TTC549 (cell line): ENCODE measurements around the gene CNTN3.

Experiments
- FAIRE-seq: peaks from 2 replicates; lab custom pipeline; 2012; peaks lifted over from hg19 to GRCh38; lab: Jason Lieb, UNC

Gene CNTN3

GRCh38 chr3:74614107-74614967 is at the start of gene CNTN3:
Gene CNTN3, minus strand, starts transcription at chr3:74614659. Its CDS starts 93,547 bp downstream, at chr3:74521112.
- FAIRE-seq: no peak

DNA sequence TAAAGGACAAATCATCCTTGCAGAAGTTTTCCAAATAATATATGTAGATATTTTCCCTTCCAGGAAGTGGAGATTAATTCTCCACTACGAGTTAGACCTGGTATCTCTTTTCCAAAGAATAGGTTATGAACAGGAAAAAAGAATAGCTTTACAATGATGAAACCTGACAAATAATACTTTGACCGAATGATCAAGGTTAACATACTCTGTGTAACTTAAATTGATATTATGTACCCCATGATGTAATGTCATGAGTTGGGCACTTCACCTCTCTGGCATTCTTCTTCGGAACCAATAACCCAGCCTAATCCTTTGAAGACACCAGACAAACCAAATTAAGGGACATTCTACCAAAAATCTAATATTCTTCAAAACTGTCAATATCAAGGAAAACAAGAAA is 48.7 kb upstream of the CNTN3 start:
- no peak for FAIRE-seq

DNA sequence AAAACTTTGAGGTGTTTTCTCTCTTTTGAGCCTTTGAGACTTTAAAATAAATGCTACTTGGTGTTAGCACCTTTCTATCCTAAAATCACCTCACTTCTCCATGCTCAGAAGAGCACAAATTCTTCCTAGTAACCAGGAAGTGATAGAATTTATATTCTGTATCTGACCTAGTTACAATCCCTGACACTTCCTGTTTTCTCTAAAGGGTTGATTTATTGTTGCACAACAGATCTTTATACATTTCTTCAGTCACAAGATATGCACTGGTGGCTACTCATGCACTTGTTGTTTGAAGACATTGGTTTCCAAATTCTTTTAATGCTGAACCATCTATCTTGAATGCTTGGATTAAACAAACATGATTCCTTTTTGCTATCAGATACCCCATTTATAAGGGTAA is 47.2 kb upstream of the CNTN3 start:
- no peak for FAIRE-seq

GRCh38 chr3:74651885-74652284 is 37.4 kb upstream of the CNTN3 start:
- no peak for FAIRE-seq

- FAIRE-seq: no peak
These were observed 36.8 kb upstream of the CNTN3 start for GRCh38 chr3:74651292-74651691.

DNA sequence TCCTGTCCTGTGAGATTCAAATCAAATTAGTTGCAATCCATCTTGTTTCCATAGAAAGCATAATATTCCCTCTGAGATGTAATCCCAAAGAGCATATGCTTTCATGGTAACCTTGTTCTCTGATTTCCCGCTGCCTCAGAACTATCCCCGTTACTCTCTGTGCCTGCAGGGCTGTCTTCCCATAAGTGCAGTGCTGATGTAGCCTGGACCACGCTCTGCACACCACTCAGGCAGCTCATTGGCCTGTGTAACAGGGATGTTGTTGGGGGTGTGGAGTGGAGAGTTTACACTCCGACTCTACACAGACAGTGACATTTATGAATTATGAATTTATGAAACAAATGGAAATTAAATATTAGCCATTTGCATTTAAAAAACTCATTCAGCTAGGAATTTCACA is 33.6 kb upstream of the CNTN3 start:
- FAIRE-seq: no peak

GRCh38 chr3:74646094-74646493 is 31.6 kb upstream of the CNTN3 start:
- FAIRE-seq: no peak

- FAIRE-seq: no peak
These were observed 29.2 kb upstream of the CNTN3 start for GRCh38 chr3:74643636-74644035.

DNA sequence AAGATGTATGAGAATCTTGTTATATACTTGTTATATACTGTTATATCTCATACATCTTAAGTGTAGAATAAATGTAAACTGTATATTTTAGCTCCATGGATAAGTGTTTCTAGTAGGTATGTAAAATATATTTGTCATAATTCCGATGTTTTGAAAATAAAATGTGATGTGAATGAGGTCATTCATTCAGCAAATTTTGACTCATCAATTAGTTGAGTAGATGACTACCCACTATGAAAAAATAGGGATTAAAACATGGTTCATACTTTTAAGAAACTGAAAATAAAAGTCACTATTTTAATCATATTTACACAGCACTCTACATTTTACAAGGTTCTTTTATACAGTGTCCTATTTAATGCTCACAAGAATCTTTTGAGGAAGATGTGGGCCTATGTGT is 28.4 kb upstream of the CNTN3 start:
- FAIRE-seq: no peak

DNA sequence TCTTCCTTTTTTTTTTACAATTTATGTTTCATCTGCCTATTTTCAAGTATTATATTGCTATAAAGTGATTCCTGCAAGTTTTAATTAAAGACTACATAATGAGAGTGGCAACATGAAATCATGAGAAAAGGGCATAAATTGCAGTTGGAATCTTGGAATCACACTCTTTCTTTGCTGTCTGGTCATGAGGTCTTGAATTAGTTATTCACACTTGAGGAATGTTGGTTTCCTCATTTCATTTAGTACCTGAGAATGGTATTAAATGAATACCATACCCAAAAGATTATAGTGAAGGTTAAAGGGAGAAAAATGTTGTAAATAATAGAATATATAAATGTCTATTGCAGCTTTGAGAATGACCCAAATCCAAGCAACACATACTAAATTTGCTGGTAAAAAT is 25.8 kb upstream of the CNTN3 start:
- no peak for FAIRE-seq

DNA sequence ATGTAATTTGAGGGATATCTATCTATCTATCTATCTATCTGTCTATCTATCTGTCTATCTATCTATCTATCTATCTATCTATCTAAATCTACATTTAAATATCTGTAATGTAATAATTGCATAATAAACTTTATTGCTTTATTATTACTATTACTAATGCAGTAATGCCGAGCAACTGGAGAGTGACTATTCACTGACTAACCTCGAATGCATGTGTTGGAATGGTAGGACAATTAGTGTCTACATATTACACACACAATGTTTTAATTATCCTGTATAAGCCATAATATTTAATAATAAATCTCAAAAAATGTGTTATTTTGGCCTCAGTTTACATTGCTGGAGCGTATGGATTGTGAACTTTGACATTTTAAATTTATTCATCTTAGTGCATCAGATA is 25.2 kb upstream of the CNTN3 start:
- no peak for FAIRE-seq

DNA sequence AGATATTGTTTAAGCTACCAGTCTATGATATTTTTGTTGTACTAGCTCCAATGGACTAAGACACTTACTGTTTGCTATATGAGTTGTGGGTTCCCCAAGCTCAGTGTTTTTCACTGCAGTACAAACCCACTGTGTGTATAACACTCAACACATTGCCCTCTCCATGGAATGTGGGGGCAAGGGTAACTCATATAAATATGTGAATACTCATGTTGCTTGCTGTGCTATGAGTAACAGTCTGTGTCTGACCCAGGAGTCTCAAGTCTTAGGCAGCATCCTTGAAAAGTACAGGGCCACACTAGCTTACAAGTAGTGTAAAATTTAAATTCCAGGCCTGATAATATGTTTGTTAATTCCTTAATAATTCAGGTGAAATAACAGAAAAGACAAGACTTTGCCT is 22.5 kb upstream of the CNTN3 start:
- FAIRE-seq: no peak

GRCh38 chr3:74633021-74633420 is 18.6 kb upstream of the CNTN3 start:
- FAIRE-seq: no peak

DNA sequence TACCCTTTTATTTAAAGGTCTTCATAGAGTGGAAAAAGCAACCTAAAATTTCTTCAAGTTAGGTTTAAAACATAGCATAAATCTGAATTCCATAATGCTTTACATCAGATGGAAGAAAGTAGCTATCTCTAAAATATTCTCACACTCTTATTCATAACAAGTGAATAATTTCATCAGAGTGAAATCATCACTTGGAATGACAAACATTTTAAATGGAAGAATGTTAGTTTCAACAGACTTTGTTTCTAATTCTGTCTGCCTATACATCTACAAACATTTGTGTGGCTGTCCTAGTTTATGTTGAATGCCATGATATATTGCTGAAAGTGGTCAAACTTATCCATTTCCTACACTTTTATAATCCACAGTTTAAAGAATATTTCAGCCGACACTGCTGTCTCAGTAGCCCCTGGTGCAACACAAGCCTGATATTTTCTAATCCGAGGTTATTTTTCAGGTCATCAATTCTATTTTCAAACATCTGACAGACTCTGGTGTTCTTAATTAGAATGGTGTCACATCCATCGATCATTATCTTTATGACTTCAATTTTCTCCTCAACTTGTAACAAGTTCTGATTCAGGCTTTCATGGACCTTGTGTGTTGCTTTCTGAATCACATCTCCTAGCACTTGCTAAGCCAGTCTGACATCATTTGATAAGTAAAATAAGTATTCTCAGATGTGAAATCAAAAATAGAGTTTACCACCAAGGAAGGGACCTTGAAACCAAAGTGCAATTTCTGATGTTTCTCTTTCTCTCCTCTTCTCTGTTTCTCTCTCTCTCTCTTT is 17.1 kb upstream of the CNTN3 start:
- FAIRE-seq: no peak

DNA sequence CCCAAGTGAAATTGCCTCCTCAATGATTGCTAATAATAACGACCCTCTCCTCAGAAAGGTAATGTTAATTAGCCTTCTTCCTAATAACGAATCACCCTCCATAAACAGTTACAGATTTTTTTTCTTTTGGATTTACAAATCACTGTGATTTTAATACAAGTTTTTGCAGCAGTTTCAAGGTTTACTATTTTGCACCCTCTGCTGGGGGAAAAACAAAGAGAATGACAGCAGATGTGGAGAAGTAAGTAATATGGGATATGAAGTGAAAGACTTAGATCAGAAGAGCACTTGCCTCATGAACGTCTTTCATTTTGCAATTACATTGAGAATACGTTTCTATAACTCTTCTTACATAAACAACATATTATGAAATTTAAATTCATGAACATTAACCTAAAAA is 16.1 kb upstream of the CNTN3 start:
- FAIRE-seq: no peak

GRCh38 chr3:74626011-74626410 is 11.6 kb upstream of the CNTN3 start:
- FAIRE-seq: no peak

DNA sequence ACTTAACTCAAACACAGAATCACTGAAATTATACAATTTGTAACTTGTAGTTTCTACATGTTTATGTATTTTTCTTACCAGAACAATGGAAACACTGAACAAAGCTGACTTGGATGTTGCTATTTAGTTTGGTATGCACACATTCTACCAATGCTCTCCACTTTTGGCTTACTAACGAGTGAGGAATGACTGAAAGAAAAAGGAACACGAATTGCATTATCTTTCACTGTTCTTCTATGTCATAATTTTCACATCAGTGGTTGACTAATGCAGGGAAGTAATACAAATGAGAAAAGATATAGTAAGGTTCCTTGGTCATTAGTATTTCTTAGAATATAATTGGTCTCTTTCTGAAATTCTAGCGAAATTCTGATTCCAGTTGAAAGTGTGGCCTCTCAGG is 9.8 kb upstream of the CNTN3 start:
- no peak for FAIRE-seq

DNA sequence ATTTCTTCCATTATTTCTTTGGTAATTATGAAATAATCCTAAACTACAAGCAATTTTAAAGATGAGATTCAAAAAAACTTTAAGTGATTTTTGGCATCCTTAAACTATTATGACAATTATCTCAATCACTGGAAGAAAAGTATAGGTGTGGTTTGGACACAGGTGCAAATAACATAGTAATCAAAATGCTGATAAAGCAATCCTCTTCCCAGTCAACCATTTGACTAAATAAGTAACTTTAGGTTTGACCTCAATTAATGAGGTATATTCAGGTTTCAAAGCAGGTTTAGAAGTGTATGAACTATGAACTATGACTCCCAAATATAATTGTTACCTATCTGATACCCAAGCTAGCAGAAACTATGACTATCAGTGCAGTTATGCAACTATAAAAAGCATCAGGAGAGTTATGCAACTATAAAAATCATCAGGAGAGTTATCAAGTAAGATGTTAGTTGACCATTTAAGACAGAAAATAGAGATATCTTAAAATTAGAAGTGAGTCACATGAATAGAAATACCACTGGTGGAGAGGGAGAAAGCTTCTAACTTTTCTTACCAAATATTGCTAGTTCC is 8.9 kb upstream of the CNTN3 start:
- no peak for FAIRE-seq

DNA sequence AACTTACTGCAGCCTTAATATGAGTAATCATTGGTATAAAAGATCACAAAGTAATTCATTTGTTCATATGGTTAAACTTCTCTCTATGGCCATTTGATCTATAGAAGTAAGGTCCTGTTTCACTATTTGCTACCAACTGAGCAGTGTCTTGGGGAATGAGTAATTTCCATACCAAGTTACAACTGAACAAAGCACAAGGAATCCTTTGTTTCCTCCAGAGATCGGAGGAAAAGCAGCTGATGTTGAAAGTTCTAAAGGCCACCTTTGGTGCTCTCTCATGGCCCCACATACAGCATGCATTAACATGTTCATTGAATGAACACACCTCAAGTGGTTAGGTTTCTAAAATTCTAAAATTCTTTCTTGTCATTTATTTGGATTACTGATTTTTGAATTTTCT is 7.1 kb upstream of the CNTN3 start:
- no peak for FAIRE-seq

- FAIRE-seq: no peak
These were observed 3.3 kb upstream of the CNTN3 start for GRCh38 chr3:74617776-74618175.

GRCh38 chr3:74613521-74614106 is 845 bp downstream of the CNTN3 start:
- no peak for FAIRE-seq

- no peak for FAIRE-seq
These were observed 1.4 kb downstream of the CNTN3 start for GRCh38 chr3:74613060-74613459.

GRCh38 chr3:74611206-74611605 is 3.3 kb downstream of the CNTN3 start:
- FAIRE-seq: no peak
